ENCODE results near the gene KRT7.
A peak's percentile ranks its signal among the peaks of the same experiment; 100 is the strongest.

- TF ChIP-seq POLR2AphosphoS5 (IDR thresholded peaks at IDR 0.05; ENCODE audit: insufficient read depth, low read depth, low read length) (peak; percentile 10), CTCF (IDR thresholded peaks at IDR 0.05; ENCODE audit: extremely low read depth in 1 of 2, insufficient read depth in 1 of 2, low read depth in 1 of 2, low read length in 2 of 2) (no peak), POLR2A (IDR thresholded peaks at IDR 0.05; ENCODE audit: low read depth, low read length) (peak; percentile 1)
Measured at GRCh38 chr12:52230364-52231281, 2.4 kb upstream of the KRT7 start.
